Endothelial cell (in vitro differentiated cells): ENCODE results near the gene PPP6R1. TPM values are rescaled to one million over a fixed set of nuclear protein-coding genes. Genes with fewer than 3 reads are reported as not detected.
A peak's percentile ranks its signal among the peaks of the same experiment; 100 is the strongest.

Source experiments
- DNase-seq: peaks from one replicate; pipeline ENCODE4 v3.0.0; 2021; ENCODE audit warnings: low spot score
- H3K27ac Mint-ChIP-seq: one replicate; pipeline ENCODE4 v1.8.0; 2021; ENCODE audit warnings: mixed read lengths, inconsistent platforms; ENCODE audit not compliant: unreplicated experiment
- H3K27me3 Mint-ChIP-seq: one replicate; pipeline ENCODE4 v1.8.0; 2021; ENCODE audit warnings: mild to moderate bottlenecking, moderate library complexity, mixed read lengths, inconsistent platforms; ENCODE audit not compliant: unreplicated experiment
- H3K36me3 Mint-ChIP-seq: one replicate; pipeline ENCODE4 v1.8.0; 2021; ENCODE audit warnings: mild to moderate bottlenecking, low read depth, mixed read lengths, inconsistent platforms; ENCODE audit not compliant: unreplicated experiment
- H3K4me1 Mint-ChIP-seq: one replicate; pipeline ENCODE4 v1.8.0; 2021; ENCODE audit warnings: mild to moderate bottlenecking, mixed read lengths, inconsistent platforms; ENCODE audit not compliant: unreplicated experiment
- H3K4me3 Mint-ChIP-seq: one replicate; pipeline ENCODE4 v1.8.0; 2021; ENCODE audit warnings: mild to moderate bottlenecking, mixed read lengths, inconsistent platforms; ENCODE audit not compliant: unreplicated experiment
- H3K9me3 Mint-ChIP-seq: one replicate; pipeline ENCODE4 v1.8.0; 2021; ENCODE audit warnings: mixed read lengths, inconsistent platforms; ENCODE audit not compliant: unreplicated experiment
- total RNA-seq: library from RNA; stranded (reverse); fragmentation: NEBNext Ultra II Directional; extraction: Animal tissue kit (Norgen Biotek cat#: 25700); gene quantifications from one replicate; pipeline ENCODE4 v1.2.1, GENCODE V29; 2021; ENCODE audit not compliant: unreplicated experiment
- TF ChIP-seq, protein P1 (sequence below): fragments of 200-600 bp; sonication (generic); IDR thresholded peaks from one replicate; pipeline ENCODE4 v1.5.0; 2021; ENCODE audit warnings: antibody characterized with exemption; ENCODE audit not compliant: unreplicated experiment

The PPP6R1 gene
- total RNA-seq, 1 donor from 2014 or later = 65.6 TPM

- Mint-ChIP-seq H3K27me3 (peaks cover 8% of the 10 kb centered on the region), H3K27ac (no peak overlapping the region), H3K36me3 (peaks cover 21% of the 10 kb centered on the region), H3K4me1 (peaks cover 3% of the 10 kb centered on the region), H3K4me3 (no peak overlapping the region), H3K9me3 (no peaks in the 10 kb centered on the region)
- TF ChIP-seq, protein P1, sequence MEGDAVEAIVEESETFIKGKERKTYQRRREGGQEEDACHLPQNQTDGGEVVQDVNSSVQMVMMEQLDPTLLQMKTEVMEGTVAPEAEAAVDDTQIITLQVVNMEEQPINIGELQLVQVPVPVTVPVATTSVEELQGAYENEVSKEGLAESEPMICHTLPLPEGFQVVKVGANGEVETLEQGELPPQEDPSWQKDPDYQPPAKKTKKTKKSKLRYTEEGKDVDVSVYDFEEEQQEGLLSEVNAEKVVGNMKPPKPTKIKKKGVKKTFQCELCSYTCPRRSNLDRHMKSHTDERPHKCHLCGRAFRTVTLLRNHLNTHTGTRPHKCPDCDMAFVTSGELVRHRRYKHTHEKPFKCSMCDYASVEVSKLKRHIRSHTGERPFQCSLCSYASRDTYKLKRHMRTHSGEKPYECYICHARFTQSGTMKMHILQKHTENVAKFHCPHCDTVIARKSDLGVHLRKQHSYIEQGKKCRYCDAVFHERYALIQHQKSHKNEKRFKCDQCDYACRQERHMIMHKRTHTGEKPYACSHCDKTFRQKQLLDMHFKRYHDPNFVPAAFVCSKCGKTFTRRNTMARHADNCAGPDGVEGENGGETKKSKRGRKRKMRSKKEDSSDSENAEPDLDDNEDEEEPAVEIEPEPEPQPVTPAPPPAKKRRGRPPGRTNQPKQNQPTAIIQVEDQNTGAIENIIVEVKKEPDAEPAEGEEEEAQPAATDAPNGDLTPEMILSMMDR = no peak
- DNase-seq = no peak
Measured at GRCh38 chr19:55223291-55224037, 35.4 kb downstream of the PPP6R1 start.

- Mint-ChIP-seq H3K36me3 (peaks cover 8% of the 10 kb centered on the region), H3K9me3 (no peaks in the 10 kb centered on the region), H3K27ac (no peak overlapping the region), H3K4me3 (no peak overlapping the region), H3K27me3 (peaks cover 10% of the 10 kb centered on the region), H3K4me1 (peaks cover 11% of the 10 kb centered on the region)
- TF ChIP-seq, protein P1 = no peak
- no peak for DNase-seq
Measured at GRCh38 chr19:55220525-55220924, 38.3 kb downstream of the PPP6R1 start.

DNA sequence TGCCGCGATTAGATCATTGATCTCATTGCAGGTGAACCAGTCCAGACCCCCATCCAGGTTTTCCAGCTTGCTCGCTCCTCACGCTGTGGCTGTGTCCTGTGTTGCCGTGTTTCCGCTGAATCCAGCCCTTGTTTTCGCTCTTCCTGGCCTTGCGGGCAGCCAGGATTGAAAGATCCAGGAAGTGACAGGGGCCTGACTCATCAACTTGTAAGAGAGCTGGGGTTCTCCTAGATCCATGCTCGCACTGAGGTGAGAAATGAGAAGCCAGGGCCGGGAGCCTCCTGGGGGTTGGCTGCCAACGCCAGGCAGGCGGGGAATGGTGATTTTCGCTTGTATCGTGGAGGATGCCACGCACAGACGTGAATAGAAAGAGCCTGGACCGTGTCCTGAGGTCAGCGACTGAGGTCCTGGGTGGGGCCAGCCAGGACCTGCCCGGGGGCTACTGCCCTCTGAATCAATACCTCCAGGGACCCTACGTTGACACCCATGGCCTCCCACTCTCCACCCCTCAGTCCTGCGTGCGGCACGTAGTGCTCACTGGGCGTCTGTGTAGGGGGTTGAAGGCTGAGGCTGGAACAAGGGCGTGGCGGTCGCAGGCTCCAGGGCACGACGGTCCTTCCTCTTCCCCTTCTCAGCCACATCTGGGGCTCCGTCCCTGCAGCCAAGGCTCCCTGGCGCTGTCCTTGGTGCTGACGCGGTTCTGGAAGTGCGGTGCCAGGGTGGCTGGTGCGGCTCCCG lies 42.2 kb downstream of the PPP6R1 start:
- Mint-ChIP-seq H3K9me3 (no peaks in the 10 kb centered on the region), H3K4me3 (peak overlapping the region; percentile 92), H3K36me3 (peaks cover 6% of the 10 kb centered on the region), H3K4me1 (peaks cover 10% of the 10 kb centered on the region), H3K27ac (peak overlapping the region; percentile 79), H3K27me3 (peaks cover 12% of the 10 kb centered on the region)
- DNase-seq = peak; percentile 87
- TF ChIP-seq, protein P1 = no peak

- no peak for DNase-seq
- TF ChIP-seq, protein P1 = no peak
- H3K27ac Mint-ChIP-seq = no peak overlapping the region
- peaks cover 12% of the 10 kb centered on the region for H3K27me3 Mint-ChIP-seq
- no peaks in the 10 kb centered on the region for H3K9me3 Mint-ChIP-seq
- no peak overlapping the region for H3K4me3 Mint-ChIP-seq
- H3K36me3 Mint-ChIP-seq = no peaks in the 10 kb centered on the region
- H3K4me1 Mint-ChIP-seq = peaks cover 10% of the 10 kb centered on the region
Measured at GRCh38 chr19:55213547-55213946, 45.3 kb downstream of the PPP6R1 start.

- no peaks in the 10 kb centered on the region for H3K9me3 Mint-ChIP-seq
- H3K27me3 Mint-ChIP-seq = peaks cover 12% of the 10 kb centered on the region
Measured at GRCh38 chr19:55212447-55212846, 46.4 kb downstream of the PPP6R1 start.

More at GRCh38 chr19:55212447-55212846, 46.4 kb downstream of the PPP6R1 start:
- Mint-ChIP-seq H3K4me3 (no peak overlapping the region), H3K36me3 (no peaks in the 10 kb centered on the region), H3K27ac (no peak overlapping the region), H3K4me1 (peaks cover 10% of the 10 kb centered on the region)
- DNase-seq = no peak
- TF ChIP-seq, protein P1 = peak; percentile 12
